ENCODE results near the gene CENPX. TPM values are rescaled to one million over a fixed set of nuclear protein-coding genes. Genes with fewer than 3 reads are reported as not detected.
A peak's percentile ranks its signal among the peaks of the same experiment; 100 is the strongest.

Gene CENPX
- total and polyA plus RNA-seq, 2 of the 13 experiments (the other 11 are each of a cell fraction or from before 2014, with no cell fraction given): 92.7 to 170 TPM

DNA sequence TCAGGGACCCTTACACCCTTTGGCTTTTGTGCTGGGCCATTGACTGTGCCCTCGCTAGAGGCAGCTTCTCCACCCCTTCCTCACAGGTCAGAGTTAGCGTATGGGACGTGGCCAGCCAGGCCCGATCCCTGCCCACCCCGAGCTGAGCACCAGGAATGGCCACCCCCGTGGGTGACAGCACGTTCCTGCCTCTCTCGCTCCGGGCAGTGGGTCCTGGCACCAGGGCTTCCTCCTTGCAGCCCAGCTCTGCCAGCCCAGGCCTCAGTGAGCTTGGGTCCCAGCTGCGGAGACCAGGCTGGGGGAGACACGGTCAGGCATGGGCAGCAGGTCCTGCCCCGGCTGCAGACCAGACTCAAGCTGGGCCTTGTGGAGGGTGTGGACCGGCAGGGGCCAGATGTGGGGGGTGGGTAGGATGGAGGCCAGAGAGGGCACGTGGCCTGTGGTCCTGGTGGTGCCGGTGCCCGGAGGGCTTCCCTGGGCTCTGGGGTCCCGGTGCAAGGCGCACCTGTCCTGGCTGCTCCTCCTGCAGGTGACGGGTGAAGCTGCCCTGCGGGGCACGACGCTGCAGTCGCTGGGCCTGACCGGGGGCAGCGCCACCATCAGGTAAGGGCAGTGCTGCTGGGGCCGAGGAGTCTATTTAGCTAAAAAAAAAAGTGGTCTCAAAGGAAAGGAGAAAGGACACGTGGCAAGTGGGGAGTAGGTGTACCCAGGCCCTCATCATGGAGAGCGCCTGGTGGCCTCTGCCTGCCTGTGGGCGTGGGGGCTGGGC, 27.0 kb downstream of the CENPX start (continued):
- no peak; the same call in 1 of the 2 replicates for TF ChIP-seq PRDM4 (CRISPR knock-in tag; IDR thresholded peaks at IDR 0.05; ENCODE audit: borderline replicate concordance)
- TF ChIP-seq ATF7 (IDR thresholded peaks at IDR 0.05): no peak
- no peak; the same call in 1 of the 2 replicates for TF ChIP-seq ATF7 (CRISPR knock-in tag; IDR thresholded peaks at IDR 0.05)
- TF ChIP-seq SETDB1 (CRISPR knock-in tag; IDR thresholded peaks at IDR 0.05; ENCODE audit: borderline replicate concordance): no peak
- peak; percentile 48 for TF ChIP-seq TFDP1 (CRISPR knock-in tag; IDR thresholded peaks at IDR 0.05; ENCODE audit: borderline replicate concordance)
- peak; percentile 64 for TF ChIP-seq TAF1 (CRISPR knock-in tag; IDR thresholded peaks at IDR 0.05)
- peak; percentile 86 for TF ChIP-seq ZMAT3 (CRISPR knock-in tag; conservative IDR thresholded peaks at IDR 0.05)
- TF ChIP-seq HNRNPK (IDR thresholded peaks at IDR 0.05; ENCODE audit: low read depth, low read length, poor library complexity, severe bottlenecking): peak; percentile 66
- TF ChIP-seq FOXM1 (CRISPR knock-in tag; IDR thresholded peaks at IDR 0.05): 0 out of 2 replicates have a peak, but pooled peaks have one; percentile 32
- TF ChIP-seq HMG20A (CRISPR knock-in tag; IDR thresholded peaks at IDR 0.05; ENCODE audit: borderline replicate concordance): peak; percentile 24; the same call in 1 of the 2 replicates
- TF ChIP-seq ZGPAT (CRISPR knock-in tag; IDR thresholded peaks at IDR 0.05): no peak
- no peak for TF ChIP-seq ASH2L (IDR thresholded peaks at IDR 0.05; ENCODE audit: insufficient read length, low read depth, low read length)
- no peak; the same call in 1 of the 2 replicates for TF ChIP-seq SMYD3 (CRISPR knock-in tag; IDR thresholded peaks at IDR 0.05)
- TF ChIP-seq, protein P1, sequence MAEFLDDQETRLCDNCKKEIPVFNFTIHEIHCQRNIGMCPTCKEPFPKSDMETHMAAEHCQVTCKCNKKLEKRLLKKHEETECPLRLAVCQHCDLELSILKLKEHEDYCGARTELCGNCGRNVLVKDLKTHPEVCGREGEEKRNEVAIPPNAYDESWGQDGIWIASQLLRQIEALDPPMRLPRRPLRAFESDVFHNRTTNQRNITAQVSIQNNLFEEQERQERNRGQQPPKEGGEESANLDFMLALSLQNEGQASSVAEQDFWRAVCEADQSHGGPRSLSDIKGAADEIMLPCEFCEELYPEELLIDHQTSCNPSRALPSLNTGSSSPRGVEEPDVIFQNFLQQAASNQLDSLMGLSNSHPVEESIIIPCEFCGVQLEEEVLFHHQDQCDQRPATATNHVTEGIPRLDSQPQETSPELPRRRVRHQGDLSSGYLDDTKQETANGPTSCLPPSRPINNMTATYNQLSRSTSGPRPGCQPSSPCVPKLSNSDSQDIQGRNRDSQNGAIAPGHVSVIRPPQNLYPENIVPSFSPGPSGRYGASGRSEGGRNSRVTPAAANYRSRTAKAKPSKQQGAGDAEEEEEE (CRISPR knock-in tag; IDR thresholded peaks at IDR 0.05; ENCODE audit: borderline replicate concordance): peak; percentile 90; the same call in 1 of the 2 replicates
- peak; percentile 86; the same call in 1 of the 2 replicates for TF ChIP-seq ZNF225 (CRISPR knock-in tag; IDR thresholded peaks at IDR 0.05)
- TF ChIP-seq ZBTB39 (CRISPR knock-in tag; IDR thresholded peaks at IDR 0.05): no peak
- TF ChIP-seq ZNF510 (CRISPR knock-in tag; IDR thresholded peaks at IDR 0.05; ENCODE audit: low read depth): peak; percentile 84; the same call in 1 of the 2 replicates
- TF ChIP-seq TP53 (CRISPR knock-in tag; conservative IDR thresholded peaks at IDR 0.05): 0 out of 2 replicates have a peak, but pooled peaks have one; percentile 20
- TF ChIP-seq ZSCAN20 (CRISPR knock-in tag; IDR thresholded peaks at IDR 0.05; ENCODE audit: borderline replicate concordance): no peak
- peak; percentile 81 for TF ChIP-seq DMAP1 (CRISPR knock-in tag; IDR thresholded peaks at IDR 0.05)

All from HepG2 (cell line).